Skin of body (tissue), 2 donors: ENCODE results near the gene RABL6. TPM values are rescaled to one million over a fixed set of nuclear protein-coding genes. Genes with fewer than 3 reads are reported as not detected.
"Not testable (repeated sequence)": the region's sequence is repeated elsewhere in the genome, so short reads cannot be mapped to it uniquely, and the experiment has no call there.

ENCODE experiments used
- DNase-seq: peaks from one replicate; lab custom pipeline; 2025; lab: John Stamatoyannopoulos, UW
- total RNA-seq: library from RNA; depleted of rRNA; stranded (reverse); fragments of >200 nt; gene quantifications from one replicate; pipeline ENCODE4 v1.2.3, GENCODE V29; 2014

Gene RABL6
- total RNA-seq, 1 donor from 2014 or later, result 28.0 TPM

- DNase-seq, result no peak
Measured at GRCh38 chr9:136774416-136775045, 33.2 kb upstream of the RABL6 start.

GRCh38 chr9:136775191-136775590 lies 32.6 kb upstream of the RABL6 start:
- DNase-seq, result no peak

GRCh38 chr9:136776947-136777346 lies 30.8 kb upstream of the RABL6 start:
- no peak for DNase-seq

- no peak for DNase-seq
Measured at GRCh38 chr9:136777359-136777758, 30.4 kb upstream of the RABL6 start.

- no peak for DNase-seq
Measured at GRCh38 chr9:136779808-136780207, 27.9 kb upstream of the RABL6 start.

- no peak for DNase-seq
Measured at GRCh38 chr9:136782452-136782851, 25.3 kb upstream of the RABL6 start.

- DNase-seq, result no peak
Measured at GRCh38 chr9:136784249-136784996, 23.3 kb upstream of the RABL6 start.

- no peak for DNase-seq
Measured at GRCh38 chr9:136784997-136785361, 22.8 kb upstream of the RABL6 start.

GRCh38 chr9:136785565-136786355 lies 22.0 kb upstream of the RABL6 start:
- not testable (repeated sequence) for DNase-seq

- DNase-seq, result no peak
Measured at GRCh38 chr9:136786451-136786850, 21.3 kb upstream of the RABL6 start.

- DNase-seq, result not testable (repeated sequence)
Measured at GRCh38 chr9:136786983-136787382, 20.8 kb upstream of the RABL6 start.

GRCh38 chr9:136787690-136788400 lies 19.9 kb upstream of the RABL6 start:
- peak; percentile 49 for DNase-seq

- not testable (repeated sequence) for DNase-seq
Measured at GRCh38 chr9:136788644-136789522, 18.9 kb upstream of the RABL6 start.

GRCh38 chr9:136789523-136789937 lies 18.2 kb upstream of the RABL6 start:
- no peak for DNase-seq

- DNase-seq, result peak; percentile 99
Measured at GRCh38 chr9:136790640-136791515, 16.9 kb upstream of the RABL6 start, which contains the start of gene TMEM141. TSS of gene TMEM141 (plus strand) at chr9:136791344. CDS start at chr9:136791371, 27 bp downstream.

GRCh38 chr9:136791516-136792276 lies 16.1 kb upstream of the RABL6 start:
- no peak for DNase-seq

GRCh38 chr9:136792321-136793085 lies 15.2 kb upstream of the RABL6 start:
- no peak for DNase-seq
